Measurements from ENCODE around the gene ZNF519.
"Not testable (repeated sequence)": the region's sequence is repeated elsewhere in the genome, so short reads cannot be mapped to it uniquely, and the experiment has no call there.

Gene ZNF519
- total RNA-seq, result 3.6 to 7.5 reads per million in 2 donors

DNA sequence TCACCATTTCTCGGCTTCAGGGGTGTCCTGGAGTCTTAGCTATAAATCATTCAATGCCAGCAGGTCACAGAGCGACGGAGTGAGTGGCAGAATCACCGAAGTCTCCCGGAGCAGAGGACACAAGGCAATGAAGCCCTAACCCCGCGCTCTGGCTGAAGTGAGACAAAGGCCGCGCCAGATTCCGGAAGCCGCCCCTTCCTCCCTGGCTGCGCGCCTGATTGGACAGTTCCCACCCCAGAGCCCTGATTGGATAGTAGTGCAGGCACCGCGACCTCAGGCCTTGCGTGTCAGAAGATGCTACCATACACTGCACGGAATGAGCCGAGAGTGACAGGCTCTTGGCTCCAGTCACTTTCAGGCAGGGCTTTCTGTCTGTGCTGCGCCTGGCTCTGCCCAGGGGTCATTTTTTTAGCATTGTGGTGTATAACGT is at the start of gene ZNF519:
Gene ZNF519, minus strand, starts transcription at position 165 of the 430 bp plus-strand sequence. Its CDS starts 158 bp downstream, at position 7.
- DNase-seq, result peak; percentile 76

DNA sequence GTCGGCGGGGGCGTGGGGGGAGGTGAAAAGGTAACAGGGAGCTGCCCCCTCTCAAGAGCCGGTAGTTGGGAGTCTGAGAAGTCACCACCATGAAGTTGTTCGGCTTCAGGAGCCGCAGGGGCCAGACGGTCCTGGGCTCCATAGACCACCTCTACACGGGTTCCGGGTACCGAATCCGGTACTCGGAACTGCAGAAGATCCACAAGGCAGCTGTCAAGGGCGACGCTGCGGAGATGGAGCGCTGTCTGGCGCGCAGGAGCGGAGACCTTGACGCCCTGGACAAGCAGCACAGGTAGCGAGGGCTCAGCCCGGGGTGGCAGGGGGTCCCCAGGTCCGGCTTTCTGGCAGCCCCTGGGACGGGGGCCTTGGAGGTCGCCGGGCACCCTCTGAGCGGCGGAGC is 47.1 kb upstream of the ZNF519 start:
- no peak for DNase-seq

DNA sequence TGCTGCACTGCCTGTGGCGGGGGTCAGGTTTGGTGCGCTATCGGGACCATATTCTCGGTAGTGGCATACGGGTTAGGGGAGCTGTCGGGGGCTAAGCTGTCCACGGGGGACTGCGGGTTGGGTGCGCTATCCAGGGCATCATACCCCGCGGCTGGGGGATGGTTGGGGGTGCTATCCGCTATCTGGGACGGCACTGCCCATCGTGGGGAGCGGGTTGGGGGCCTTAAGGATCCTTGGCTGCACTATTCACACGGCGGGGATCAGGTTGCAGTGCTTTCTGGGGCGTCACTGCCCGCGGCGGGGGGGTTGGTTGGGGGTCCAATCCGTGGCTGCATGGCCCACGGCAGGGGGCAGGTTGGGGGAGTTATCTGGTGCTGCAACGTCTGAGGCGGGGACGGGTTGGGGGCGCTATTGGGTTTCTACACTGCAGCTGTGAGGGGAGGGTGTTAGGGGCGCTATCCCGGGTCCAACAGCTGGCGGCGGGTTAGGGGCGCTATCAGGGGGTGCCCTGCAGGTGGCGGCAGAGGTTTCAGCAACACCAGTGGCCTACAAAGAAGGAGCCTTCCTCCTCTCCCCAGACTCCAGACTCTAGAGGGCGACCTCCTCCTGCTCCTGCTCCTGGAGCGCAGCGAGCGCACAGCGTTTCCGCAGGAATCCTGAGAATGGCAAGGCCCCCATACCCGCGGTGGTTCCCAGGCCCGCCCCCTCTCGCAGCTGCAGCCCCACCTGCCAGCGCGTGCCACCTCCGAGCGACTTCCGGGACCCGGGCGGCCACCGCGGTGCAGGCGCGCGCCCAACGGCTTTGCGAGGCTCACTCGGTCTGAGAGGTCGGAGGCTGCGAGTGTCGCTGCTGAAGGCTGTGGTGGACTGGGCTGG is 46.3 kb upstream of the ZNF519 start:
- peak; percentile 56 for DNase-seq

DNA sequence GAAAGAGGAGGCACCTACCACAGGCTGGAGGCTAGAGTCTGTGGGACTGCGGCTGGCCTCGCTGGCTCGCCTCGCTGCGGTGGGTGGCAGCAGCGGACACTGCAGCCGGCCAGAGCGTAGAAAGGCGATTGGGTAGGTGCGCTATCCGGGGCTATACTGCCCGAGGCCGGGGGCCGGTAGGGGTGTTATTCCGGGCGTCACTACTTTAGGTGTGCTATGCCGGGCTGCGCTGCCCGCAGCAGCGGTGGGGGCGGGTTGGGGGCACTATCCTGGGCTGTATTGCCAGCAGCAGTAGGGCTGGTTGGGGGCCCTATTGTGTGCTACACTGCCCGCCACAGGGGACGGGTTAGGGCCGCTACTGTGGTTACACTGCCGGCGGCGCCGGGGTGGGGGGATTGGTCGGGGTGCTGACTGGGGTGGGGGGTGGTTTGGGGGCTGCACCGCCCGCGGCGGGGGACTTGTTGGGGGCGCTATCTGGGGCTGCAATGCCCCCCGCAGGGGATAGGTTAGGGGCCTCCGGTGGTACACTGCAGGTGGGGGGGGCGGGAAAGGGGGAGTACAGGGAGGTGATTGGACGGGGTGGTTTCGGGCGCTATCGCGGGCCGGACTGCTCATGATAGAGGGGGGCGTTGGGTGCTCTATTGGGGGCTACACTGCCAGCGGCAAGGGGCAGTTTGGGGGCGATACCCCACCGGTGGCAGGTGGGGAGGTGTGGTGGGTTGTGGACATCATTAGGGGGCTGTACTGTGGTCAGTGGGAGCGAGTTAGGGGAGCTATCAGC is 45.5 kb upstream of the ZNF519 start:
- DNase-seq, result not testable (repeated sequence)

DNA sequence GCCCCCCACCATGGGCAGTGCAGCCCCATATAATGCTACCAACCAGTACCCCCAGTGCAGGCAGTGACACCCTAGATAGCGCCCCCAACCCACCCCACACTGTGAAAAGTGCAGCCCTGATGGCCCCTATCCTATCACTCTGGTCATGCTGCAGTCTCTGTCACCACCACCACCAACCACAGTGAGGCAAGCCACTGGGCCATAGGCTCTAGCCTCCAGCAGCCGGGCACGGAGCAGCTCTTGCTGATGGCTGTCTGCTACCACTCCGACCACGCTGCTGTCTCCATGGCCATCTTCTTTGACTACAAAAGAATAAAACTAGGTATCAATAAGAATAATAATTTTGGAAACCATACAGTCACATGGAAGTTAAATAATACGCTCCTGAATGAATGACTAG is 43.2 kb upstream of the ZNF519 start:
- not testable (repeated sequence) for DNase-seq

DNA sequence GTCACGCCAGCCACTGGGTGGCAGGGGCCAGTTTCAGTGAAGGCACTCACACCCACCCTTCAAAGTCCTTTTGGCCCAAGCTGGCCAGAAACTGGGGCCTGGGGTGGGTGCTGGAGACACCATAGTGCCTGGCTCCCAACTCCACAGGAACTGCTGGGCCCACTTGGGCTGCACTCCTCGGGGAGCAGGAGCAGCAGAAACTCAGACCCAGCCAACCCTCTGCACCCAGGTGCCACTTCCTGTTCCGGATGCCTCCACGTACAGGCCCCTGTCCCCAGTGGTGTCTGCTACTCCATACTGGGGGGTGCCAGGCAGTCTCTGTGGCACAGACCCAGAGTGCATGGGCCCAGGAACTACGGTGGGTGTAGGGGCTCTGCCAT is 42.5 kb upstream of the ZNF519 start:
- no peak for DNase-seq

DNA sequence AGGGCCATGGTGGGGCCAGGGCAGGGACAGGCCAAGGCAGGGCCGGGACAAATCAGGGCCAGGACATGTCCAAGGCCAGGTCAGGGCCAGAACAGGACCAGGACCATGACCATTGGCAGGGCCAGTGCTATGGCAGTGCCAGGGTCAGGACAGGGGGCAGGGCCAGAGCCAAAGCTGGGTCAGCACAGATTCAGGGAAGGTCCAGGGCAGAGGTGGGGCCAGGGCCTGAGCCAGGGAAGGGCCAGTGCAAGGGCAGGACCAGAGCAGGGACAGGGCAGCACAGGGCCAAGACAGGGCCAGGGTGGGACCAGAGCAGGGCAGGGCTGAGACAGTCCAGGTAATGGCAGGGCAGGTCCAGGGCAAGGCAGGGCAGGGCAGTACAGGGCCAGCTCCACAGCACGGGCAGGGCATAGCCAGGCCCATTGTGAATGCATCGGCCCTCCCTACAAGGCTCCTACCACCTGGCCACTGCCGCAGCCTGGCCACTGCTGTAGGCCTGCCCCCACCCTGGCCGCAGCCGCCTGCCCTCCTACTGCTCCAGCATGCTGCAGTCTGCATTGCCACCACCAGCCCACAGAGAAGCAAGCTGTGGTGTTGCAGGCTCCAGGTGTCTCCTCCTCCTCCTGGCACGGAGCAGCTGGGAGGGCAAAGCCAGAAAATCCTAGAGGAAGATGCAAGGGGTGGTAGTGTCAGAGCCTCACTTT is 41.9 kb upstream of the ZNF519 start:
- DNase-seq, result not testable (repeated sequence)

DNA sequence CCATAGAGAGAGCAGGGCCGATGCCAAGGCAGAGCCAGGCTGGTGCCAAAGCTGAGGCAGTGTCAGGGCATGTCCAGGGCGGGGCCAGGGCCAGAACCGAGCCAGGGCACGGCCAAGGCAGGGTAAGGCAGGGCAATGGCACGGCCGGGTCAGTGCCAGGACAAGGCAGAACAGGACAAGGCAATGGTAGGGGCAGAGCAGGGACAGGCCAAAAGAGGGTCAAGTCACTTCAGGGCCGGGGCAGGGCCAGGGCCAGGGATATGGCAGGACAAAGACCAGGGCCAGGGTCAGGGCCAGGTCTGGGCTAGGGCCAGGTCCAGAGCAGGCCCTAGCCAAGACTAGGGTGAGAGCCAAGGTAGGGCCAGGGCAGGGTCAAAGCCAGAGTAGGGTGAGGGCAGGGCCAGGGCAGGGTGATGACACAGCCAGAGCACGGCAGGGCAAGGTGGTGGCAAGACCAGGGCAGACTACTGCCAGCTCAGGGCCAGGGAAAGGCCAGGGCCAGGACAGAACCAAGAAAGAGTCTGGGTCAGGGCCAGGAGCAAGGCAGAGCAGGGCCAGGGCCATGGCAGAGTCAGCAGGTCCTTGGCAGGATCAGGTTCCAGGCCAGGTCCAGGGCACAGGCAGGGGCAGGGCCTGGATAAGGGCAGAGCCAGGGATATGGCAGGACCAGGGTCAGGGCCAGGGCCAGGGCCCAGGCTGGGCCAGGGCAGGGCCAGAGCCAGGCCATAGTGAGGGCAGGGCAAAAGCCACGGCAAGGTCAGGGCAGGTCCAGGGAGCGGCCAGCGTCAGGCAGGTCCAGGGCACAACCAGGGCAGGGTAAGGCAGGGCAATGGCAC is 41.1 kb upstream of the ZNF519 start:
- DNase-seq, result not testable (repeated sequence)

DNA sequence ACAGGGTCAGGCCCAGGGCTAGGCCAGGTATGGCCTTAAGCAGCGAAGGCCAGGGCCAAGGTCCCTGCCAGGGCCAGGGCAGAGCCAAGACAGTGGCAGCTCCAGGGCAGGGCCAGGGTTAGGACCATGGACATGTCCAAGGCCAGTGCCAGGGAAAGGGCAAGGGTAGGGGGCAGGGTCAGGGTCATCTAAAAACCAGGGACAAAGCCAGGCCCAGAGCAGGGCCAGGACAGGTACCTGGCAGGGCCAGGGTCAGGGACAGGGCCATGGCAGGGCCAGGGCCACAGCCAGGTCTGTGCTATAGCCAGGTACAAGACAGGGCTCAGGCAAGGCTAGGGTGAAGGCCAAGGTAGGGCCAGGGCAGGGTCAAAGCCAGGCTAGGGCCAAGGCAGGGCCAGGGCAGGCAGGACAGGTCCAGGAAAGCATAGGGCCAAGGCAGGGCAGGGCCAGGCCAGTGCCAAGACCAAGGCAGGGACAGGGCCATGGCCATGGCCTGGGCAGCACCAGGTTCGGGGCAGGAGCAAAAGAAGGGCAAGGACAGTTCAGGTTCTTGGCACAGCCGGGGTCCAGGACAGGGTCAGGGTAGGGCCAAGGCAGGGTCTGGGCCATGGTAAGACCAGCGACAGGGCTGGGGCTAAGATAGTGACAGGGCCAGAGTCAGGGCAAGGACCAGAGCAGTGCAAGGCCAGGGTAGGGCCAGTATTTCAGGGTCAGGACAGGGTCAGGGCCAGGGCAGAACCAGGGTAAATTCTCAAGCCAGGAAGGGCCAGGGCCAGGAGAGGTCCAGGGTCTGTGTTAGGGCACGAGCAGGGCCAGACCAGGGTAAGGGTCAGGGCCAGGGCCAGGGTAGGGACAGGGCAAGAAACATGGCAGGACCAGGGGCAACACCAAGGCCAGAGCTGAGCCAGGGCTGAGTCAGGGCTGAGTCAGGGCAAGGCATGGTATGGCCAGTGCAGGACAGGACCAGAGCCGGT is 40.2 kb upstream of the ZNF519 start:
- not testable (repeated sequence) for DNase-seq

DNA sequence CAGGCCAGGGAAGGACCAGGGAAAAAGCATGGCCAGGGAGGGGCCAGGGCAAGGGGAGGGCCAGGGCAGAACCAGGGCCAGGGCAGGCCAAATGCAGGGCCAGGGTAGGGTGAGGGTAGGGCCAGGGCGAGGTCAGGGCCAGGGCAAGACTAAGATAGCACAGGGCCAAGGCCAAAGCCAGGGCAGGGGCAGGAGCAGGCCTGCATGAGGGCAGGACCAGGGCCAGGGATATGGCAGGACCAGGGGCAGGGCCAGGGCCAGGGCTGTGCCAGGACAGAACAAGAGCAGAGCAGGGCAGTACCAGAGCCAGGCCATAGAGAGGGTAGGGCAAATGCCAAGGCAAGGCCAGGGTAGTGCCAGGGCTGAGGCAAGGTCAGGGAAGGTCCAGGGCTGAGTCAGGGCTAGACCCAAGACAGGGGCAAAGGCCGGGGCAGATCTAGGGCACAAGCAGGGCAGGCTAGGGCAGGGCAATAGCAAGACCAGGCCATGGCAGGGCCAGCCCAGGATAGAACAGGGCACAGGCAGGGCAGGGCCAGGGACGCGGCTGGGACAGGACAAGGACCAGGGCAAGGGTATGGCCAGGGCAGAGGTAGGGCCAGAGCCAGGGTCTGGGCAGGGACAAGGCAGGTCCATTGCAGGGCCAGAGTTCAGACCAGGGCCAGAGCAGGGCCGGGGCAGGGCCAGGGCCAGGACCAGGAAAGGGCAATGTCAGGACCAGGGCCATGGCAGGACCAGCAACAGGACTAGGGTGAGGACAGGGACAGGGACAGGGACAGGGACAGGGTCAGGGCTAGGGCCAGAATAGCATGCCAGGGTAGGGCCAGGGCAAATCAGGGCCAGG is 39.3 kb upstream of the ZNF519 start:
- not testable (repeated sequence) for DNase-seq

DNA sequence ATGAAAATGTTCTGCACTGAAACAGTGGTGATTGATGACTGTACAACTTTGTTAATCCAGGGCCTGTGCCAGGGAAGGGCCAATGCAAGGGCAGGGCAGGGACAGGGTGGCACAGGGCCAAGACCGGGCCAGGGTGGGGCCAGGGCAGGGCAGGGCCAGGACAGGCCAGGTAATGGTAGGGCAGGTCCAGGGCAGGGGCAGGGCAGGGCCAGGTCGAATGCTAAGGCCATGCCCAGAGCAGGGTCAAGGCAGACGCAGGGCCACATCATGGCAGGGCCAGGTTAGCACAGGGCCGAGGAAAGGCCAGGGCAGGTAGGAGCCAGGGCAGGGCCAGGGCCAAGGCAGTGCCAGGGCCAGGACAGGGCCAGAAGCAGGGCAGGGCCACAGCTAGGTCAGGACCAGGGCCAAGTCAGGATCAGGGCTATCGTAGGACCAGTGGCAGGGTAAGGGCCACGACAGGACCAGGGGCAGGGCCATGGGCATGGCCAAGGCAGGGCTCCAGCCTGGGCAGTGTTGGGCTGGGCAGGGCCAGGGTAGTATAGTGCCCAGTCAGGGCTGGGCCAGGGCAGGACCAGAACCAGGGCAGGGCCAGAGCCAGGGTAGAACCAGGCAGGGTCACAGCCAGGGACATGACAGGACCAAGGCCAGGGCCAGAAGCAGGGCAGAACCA is 38.3 kb upstream of the ZNF519 start:
- not testable (repeated sequence) for DNase-seq

DNA sequence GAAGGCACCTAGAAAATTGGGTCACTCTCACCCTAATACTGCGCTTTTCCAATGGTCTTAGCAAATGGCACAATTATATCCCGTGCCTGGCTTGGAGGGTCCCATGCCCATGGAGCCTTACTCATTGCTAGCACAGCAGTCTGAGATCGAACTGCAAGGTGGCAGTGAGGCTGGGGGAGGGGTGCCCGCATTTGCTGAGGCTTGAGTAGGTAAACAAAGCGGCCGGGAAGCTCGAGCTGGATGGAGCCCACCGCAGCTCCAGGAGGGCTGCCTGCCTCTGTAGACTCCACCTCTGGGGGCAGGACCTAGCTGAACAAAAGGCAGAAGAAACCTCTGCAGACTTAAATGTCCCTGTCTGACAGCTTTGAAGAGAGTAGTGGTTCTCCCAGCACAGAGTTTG is 30.7 kb upstream of the ZNF519 start:
- DNase-seq, result not testable (repeated sequence)

DNA sequence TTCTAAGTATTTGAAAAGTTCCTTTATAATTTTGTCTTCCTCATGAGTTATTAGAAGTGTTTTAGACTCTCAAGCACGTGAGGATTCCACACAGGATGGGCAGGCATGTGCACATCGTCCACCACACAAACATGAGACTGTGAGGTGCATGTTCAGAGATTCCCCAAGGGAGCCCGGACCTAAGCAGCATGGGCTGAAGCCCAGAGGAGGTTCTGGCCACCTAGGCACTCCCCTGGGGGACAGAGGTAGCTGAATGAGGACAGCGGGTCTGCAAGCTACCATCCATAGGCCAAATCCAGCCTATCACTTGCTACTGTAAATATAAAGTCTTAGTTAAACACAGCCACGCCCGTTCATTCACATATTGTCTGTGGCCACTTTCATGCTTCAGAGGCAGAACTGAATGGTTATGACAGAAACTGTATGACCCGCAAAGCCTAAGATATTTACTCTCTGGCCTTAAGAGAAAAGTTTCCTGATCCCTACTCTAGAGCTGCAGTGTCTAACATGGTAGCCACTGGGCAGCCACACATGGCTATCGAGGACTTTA is 19.4 kb upstream of the ZNF519 start:
- DNase-seq, result not testable (repeated sequence)

DNA sequence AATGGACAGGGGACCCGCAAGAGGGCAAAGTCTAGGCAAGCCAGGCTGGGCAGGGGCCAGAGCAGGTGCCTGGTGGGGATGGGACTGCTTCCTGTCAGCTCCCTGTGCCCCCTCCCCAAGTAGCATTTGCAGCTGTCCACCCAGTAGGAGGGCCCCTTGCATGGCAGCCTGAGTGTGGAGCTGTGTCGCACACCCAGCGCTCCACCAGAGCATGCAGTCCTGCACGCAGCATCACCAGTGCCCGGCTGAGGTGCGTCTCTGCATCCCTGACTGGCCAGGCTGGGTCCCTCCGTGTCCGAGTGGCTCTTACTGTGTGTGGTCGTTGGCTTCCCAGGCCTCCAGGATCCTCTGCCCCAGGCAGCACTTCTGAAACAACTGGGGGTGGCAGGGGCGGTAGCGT is 18.5 kb upstream of the ZNF519 start:
- DNase-seq, result not testable (repeated sequence)

DNA sequence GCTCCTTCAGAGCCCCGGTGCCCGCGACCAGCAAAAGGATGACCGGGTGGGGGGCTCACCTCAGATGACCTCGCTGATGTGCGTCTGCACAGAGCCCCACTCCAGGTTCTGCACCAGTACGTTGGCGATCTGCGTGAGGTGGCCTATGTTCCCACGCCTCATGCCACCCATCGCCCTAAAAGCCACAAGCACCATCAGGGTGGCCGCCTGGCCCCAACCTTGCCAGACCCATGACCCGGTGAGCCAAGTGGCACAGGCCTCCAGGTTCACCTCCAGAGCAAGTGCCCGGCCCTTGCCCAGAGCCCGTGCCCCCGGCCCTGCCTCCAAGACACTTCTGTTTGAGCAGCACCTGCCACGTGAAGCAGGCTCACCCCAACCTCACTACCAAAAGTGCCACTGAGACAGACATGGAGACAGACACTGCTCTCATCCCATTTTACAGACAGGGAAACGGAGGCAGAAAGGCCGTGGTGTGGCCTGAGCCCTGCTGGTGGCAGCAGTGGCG is 17.7 kb upstream of the ZNF519 start:
- DNase-seq, result not testable (repeated sequence)

DNA sequence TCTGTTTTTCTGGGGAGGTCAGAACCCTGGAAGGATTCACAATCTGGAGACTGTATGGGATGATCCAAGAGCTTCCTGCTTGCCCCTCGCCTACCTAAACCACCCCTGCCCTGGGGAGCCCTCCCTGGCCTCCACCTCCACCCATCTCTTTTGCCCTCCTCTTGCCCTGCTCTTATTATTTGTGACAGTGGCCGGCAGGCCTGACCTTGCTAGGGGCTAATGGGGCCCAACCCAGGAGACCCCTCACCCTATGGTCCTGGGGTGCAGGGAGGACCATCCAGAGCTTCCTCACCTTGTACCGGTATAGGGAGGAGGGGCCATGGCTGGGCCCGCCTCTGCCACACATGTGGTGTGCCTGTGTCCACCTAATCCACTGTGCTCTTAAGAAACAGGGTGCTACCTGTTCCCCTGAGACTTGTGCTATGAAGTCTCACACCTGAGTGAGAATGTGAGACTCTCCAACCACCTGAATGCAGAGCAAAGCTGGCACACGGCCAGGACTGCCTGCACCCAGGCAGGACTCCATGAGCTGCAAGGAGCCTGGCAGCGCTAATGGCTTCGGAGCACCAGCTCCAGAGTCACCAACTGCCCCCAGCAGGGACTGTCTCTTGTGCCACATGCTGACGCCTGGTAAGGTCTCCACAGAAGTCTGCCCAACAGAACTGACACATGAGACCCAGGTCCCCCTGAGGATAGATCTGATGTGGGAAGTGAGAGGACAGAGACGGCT is 17.1 kb upstream of the ZNF519 start:
- DNase-seq, result not testable (repeated sequence)

DNA sequence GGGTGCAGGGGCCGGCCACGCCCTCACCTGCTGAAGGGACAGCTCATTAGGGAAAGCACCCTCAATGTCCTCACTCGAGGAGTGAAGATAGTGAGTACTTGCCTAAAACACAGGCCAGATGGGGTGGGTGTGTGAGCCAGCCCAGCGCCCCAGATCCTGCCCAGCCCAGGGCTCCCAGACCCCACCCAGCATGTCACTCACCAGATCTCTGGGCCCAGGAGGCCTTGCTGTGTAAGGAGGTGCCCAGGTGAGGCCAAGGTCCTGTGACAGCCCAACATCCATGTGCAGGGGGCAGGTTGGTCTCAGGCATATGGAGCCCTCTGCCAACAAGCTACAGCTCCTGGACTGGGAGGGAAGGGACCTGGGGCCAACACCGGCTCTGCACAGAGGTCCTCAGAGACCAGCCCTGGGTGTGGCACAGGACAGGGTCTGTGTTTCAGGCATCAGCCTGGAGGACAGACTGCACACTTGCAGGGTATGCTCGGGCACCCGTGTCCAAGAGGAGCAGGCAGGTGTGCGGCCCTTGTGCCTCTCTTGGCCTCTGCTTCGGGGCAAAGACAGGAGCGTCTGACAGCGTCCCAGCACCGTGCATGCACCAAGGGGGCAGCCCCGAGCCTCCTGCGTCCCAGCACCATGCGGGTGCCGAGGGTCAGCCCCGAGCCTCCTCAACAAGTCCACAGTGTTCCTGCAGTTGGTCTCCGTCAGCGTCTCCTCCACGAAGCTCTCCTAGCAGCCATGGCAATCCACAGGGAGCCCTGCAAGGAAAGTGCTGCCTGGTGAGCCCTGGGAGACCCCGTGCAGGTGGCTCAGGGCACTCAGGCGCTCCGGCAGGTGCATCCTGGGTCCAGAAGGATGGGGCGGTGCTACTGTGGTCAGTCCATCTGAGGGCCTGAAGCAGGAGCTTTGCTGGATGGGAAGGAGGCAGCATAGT is 16.0 kb upstream of the ZNF519 start:
- not testable (repeated sequence) for DNase-seq
